NCI-H524 (cell line): ENCODE data around the gene DCTPP1.
"Not testable (repeated sequence)": the region's sequence is repeated elsewhere in the genome, so short reads cannot be mapped to it uniquely, and the experiment has no call there.

Source experiments
- DNase-seq, 2 experiments: peaks; one replicate each; lab custom pipeline; 2025; lab: John Stamatoyannopoulos, UW

The DCTPP1 gene

DNA sequence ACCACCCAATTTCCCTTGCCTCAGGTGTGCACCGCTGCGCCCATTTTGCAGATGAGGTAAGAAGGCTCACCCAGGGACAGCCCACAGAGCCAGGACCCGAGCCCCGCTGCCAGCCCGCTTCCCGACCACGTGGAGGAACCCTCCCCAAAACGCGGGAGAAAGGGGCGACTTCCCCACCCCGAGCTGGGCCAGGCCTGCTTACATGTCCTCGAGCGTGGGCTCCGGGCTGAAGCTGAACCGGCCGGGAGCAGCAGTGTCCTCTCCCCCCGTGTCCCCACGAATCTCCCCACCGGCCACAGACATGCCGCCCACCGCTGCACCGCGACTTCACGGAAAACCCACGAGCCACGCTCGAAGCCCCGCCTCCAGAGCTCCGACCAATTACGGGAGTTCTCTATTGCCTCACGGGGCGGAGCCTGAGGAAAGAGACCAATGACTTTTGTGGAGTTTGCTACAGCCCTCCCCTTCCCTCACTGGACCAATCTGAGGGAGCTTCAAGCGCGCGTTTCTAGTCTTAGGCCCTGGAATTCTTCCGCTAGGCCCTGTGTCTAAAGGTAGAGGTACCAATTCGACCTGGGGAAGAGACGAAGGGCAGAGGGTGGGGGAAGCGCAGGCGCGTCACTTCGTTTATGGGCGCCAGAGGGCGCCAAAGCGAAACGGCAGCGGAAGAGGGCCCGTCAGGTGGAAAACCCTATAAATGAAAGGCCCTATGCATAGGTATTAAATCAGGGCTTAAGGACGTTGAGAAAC, at the start of gene DCTPP1:
Gene DCTPP1 (minus strand): TSS at position 353 of the 750 bp plus-strand sequence. CDS start 50 bp downstream, at position 303.
- DNase-seq: peak; percentile 100

DNA sequence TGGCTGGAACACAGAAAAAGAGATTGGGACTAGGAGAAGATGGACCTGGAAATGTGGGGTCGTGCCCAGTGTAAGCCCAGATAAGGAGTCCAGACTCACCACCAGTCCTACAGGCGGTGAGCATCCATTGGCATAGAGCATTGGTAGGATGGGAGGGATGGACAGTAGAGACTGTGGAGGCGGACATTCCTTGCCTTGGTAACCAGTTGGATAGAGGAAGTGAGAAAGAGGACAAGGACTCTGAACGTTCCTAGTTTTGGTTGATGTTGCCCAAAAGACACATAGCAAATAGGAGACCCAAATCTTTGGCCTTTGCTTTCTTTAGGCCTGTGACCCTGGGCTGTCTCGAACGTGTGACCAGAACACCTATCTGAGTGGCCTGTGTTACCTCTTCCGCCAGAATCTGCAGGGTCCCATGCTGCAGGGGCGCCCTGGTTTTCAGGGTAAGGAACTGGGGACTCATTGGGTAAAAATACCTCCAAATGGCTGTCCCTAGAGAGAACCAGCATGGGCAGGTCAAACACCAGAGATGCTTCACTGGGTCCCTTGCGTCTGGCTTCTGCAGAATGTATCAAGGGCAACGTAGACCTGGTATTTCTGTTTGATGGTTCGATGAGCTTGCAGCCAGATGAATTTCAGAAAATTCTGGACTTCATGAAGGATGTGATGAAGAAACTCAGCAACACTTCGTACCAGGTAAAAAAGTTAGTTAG, 49.1 kb upstream of the DCTPP1 start:
- DNase-seq: no peak

DNA sequence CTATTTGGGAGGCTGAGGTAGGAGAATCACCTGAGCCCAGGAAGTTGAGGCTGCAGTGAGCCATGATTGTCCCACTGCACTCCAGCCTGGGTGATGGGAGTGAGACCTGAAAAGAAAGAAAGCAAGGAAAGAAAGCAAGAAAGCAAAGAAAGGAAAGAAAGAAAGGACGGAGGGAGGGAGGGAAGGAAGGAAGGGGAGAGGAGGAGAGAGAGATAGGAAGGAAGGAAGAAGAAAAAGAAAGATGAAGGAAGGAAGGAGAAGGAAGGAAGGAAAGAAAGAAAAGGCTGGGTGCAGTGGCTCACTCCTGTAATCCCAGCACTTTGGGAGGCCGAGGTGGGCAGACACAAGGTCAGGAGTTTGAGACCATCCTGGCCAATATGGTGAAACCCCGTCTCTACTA, 47.9 kb upstream of the DCTPP1 start:
- not testable (repeated sequence) for DNase-seq

DNA sequence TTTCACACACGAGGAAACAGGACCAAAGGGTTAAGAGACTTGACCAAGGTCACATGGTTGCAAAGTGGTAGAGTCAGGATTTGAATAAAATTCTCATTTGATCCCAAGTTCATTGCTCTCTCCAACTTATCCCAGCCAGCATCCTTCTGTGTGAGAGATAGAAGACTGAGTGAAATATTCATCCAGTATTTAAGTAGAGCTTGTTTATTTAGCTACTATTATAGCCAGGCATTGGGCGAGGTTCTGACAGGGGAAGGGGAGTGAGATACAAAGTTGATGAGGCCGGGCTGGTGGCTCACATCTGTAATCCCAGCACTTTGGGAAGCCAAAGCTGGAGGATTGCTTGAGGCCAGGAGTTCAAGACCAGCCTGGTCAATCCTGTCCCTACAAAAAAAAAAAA, 47.2 kb upstream of the DCTPP1 start:
- no peak for DNase-seq

DNA sequence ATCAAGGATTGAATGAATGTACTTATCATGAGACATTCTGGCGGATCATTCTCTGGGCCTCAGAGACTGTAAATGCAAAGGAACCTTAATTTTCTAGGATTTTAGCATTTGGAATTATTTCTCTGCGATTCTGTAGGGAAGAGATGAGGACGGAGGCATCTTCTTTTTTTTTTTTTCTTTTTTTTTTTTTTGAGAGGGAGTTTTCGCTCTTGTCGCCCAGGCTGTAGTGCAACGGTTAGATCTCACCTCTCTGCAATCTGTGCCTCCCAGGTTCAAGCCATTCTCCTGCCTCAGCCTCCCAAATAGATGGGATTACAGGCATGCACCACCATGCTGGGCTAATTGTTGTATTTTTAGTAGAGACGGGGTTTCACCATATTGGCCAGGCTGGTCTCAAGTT, 44.9 kb upstream of the DCTPP1 start:
- no peak for DNase-seq

DNA sequence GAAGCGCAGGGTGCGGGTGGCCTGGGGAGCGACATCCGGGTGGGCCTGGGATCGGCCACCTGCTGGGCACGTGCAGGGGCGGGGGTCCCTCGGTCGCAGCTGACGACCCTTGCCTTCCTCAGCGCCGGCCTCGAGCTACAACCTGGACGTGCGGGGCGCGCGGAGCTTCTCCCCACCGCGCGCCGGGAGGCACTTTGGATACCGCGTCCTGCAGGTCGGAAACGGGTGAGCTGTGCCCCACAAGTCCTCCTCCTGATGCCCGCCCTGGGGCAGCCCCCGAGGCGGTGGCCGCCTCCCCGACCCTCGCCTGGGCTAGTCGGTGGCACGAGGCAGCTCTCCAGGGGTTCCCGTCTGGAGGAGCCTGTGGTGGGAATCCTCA, 44.2 kb upstream of the DCTPP1 start:
- DNase-seq: no peak

DNA sequence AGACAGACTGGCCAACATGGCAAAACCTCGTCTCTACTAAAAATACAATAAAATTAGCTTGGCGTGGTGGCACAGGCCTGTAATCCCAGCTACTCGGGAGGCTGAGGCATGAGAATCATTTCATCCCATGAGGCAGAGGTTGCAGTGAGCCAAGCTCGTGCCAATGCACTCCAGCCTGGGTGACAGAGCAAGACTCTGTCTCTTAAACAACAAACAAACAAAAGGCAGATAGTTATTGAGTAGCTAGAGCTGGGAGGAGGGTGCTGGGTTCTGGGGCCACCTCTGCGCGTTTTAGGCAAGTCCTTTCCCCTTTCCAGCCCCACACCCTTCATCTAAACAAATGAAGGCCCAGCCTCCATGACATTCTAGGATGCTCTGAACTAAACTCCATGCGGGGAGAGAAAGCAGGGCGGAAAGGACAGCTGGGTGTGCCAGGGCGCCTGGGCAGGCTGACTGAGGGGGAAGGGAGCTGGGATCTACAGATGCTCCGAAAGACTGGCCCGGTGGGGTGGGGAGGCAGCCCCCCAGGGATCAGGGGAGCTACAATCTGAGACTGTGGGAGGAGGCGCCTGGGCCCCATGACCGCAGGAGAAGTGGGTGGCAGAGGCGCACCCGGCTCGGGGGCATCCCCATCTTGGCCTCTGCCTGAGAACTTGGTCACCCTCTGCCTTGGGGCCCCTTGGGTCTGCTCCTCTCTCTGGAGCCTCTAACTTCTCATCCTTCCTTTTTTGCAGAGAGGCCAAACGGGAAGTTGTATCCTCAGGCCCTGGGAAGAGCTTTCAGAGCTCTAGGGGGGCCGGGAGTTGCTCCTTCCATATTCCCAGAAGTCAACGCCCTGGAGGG, 43.6 kb upstream of the DCTPP1 start:
- DNase-seq: no peak

DNA sequence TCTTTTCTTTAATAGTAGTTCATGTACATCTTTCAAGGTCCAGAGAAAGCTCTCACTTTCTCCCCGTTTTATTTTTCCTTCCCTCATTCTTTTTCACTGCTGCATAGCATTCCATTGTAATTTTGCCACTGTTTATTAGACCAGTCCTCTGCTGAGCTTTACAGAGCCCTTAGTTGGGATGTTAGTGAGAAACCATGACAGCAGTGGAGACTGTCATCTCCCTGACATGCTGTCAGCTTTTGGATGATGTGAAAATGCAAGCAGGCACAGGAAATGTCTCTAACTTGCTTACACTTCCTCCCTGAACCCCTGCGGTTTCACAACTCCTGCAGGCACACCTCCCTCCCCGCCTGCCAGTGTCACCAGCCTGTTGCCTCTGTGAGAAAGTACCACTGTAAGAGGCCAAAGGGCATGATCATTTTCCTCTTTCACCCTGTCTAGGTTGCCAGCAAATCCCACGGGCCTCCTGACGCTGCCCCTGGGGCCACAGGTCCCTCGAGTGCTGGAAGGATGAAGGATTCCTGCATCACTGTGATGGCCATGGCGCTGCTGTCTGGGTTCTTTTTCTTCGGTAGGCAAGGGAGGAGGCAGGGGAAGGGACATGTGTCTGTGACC, 42.6 kb upstream of the DCTPP1 start, which contains the start of gene ITGAL:
Gene ITGAL (plus strand): TSS at position 415 of the 615 bp plus-strand sequence. CDS start 96 bp downstream, at position 511.
- DNase-seq: no peak

DNA sequence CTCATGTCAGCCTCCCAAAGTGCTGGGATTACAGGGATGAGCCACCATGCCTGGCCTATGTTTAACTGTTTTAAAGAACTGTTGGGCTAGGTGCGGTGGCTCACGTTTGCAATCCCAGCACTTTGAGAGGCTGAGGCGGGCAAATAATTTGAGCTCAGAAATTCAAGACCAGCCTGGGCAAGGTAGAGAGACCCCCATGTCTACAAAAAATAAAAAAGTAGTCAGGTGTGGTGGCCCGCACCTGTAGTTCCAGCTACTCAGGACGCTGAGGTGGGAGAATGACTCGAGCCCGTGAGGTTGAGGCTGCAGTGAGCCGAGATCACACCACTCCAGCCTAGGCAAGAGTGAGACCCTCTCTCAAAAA, 40.8 kb upstream of the DCTPP1 start:
- DNase-seq: no peak

DNA sequence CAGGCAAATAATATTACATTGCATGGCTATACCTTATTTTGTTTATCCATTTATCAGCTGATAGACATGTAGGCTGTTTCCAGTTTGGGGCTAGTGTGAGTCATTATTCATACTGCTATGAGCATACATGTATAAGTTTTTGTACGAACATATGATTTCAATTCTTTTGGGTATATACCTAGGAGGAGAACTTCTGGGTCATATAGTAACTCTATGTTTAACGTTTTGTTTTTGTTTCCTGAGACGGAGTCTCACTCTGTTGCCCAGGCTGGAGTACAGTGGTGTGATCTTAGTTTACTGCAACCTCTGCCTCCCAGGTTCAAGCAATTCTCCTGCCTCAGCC, 40.3 kb upstream of the DCTPP1 start:
- no peak for DNase-seq

DNA sequence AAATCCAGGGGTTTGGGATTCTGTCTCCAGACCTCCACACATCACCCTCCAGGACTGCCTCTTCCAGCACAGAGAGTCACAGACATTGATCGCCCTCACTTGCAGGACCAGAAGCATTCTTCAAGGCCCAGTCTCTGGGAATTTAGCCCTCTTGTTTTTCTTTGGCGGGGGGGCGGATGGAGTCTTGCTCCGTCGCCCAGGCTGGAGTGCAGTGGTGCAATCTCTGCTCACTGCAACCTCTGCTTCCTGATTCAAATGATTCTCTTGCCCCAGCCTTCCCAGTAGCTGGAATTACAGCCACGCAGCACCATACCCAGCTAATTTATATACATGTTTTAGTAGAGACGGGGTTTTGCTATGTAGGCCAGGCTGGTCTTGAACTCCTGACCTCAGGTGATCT, 34.2 kb upstream of the DCTPP1 start:
- DNase-seq: no peak

DNA sequence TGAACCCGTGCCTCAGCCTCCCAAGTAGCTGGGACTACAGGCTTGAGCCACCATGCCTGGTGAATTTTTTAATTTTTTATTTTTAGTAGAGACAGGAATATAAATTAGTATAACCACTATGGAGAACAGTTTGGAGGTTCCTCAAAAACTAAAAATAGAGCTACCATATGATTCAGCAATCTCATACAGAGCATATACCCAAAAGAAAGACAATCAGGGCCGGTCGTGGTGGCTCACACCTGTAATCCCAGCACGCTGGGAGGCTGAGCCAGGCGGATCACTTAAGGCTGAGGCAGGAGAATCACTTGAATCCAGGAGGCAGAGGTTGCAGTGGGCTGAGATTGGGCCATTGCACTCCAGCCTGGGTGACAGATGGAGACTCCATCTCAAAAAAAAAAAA, 31.6 kb upstream of the DCTPP1 start:
- DNase-seq: not testable (repeated sequence)

DNA sequence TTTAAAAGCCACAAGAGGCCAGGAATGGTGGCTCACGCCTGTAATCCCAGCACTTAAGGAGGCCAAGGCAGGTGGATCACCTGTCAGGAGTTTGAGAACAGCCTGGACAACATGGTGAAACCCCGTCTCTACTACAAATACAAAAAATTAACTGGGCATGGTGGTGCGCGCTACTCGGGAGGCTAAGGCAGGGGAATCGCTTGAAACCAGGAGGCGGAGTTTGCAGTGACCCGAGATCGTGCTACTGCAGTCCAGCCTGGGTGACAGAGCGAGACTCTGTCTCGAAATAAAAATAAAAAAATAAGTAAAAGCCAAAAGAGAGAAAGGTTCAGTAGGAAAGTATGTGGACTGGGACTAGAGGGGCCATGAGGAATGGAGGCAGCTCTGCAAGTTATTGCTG, 29.6 kb upstream of the DCTPP1 start:
- no peak for DNase-seq

DNA sequence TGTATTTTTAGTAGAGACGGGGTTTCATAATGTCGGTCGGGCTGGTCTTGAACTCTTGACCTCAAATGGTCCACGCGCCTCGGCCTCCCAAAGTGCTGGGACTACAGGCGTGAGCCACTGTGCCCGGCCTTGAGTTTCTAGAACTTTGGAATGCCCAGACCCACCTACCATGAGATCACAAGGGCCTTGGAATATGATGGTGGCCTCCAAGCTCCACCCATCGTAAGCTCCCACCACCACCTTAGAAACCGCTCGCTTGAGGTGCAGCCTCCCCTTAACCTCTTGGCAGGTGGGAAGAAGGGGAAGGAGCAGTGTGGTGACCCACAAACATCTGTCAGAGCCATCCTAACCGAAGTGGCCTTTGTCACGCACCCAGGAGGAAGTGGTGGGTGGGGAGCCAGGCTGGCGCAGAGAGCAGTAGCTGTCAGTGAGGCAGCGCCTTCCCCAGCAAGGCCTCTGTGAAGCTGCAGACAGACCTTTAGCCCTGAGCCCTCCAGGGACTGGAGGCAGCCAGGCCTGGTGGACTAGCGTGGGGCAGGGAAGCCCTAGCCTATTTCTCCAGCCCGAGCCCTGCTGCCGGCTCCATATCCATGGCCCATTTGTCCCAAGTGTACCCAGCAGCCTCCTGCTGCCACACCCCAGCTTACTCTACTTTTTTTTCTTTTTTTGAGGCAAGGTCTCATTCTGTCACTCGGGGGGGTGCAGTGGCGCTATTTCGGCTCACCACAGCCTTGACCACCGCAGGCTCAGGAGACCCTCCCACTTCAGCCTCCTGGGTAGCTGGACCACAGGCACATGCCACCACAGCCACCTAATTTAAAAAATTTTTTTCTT, 28.9 kb upstream of the DCTPP1 start:
- no peak for DNase-seq

DNA sequence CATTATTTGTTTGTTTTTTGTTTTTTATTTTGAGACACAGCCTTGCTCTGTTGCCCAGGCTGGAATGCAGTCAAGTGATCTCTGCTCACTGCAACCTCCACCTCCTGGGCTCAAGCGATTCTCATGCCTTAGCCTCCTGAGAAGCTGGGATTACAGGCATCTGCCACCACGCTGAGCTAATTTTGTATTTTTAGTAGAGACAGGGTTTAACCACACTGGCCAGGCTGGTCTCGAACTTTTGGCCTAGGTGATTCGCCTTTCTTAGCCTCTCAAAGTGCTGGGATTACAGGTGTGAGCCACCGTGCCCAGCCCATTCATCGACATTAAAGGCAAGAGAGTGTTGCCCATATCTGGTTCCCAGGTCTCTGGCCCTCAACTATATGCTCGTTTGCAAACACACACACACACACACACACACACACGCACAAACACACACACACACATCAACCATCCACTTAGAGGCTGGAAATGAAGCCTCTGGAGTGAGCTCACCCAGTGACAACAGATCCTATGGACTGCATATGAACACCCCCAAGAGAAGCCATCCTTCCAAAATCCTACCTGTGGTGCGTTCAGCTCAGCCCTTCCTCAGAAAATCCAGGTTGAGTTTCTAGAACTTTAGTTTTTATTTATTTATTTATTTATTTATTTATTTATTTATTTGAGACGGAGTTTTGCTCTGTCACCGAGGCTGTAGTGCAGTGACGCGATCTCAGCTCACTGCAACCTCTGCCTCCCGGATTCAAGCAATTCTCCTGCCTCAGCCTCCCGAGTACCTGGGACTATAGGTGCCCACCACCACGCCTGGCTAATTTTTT, 28.1 kb upstream of the DCTPP1 start:
- DNase-seq: no peak

DNA sequence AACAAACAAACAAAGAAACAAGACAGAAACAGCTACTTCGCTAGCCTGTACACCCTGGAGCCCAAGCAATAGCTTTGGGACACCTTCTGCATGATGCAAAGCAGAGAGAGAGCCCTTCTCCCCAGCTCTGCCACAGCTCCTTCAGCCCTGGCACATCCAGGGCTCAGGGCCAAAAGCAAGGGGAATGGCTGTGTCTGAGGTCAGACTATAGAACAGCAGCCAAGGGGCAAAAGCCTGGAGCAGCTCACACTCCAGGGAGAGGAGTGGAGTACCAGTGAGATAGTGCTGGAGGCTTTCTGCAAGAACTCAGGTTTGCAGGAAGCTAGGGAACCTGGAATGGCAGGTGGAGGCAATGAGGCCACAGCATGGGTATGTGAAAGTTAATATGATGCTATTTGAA, 27.4 kb upstream of the DCTPP1 start:
- DNase-seq: no peak

DNA sequence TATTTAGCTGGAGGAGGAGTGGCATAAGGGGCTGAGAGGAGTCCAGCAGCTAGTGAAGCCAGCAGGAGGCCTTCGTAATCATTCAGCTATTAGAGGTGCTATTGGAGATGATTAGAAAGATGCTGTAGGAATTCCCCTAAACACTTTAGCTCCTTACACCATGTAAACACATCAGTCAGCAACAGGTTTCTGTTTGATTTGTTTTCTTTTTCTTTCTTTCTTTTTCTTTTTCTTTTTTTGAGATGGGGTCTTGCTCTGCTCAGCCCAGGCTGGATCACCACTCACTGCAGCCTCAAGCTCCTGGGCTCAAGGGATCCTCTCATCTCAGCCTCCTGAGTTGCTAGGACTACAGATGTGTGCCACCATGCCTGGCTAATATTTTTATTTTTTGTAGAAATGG, 26.5 kb upstream of the DCTPP1 start:
- DNase-seq: no peak

DNA sequence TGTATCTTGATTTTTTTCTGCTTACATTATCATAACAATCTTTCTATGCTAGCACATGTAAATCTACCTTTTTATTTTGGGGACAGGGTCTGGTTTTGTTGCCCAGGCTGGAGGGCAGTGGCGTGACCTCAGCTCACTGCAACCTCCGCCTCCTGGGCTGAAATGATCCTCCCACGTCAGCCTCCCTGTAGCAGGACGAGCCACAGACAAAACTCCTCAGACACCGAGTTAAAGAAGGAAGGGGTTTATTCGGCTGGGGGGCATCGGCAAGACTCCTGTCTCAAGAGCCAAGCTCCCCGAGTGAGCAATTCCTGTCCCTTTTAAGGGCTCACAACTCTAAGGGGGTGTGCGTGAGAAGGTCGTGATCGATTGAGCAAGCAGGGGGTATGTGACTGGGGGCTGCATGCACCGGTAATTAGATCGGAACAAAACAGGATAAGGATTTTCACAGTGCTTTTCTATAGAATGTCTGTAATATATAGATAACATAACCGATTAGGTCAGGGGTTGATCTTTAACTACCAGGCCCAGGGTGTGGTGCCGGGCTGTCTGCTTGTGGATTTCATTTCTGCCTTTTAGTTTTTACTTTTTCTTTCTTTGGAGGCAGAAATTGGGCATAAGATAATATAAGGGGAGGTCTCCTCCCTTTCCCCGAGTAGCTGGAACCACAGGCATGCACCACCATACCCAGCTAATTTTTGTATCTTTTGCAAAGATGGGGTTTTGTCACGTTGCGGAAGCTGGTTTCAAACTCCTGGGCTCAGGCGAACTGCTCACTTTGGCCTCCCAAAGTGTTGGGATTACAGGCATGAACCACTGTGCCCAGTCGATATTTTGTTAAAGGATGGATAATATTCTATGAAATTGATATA, 23.1 kb upstream of the DCTPP1 start:
- not testable (repeated sequence) for DNase-seq

DNA sequence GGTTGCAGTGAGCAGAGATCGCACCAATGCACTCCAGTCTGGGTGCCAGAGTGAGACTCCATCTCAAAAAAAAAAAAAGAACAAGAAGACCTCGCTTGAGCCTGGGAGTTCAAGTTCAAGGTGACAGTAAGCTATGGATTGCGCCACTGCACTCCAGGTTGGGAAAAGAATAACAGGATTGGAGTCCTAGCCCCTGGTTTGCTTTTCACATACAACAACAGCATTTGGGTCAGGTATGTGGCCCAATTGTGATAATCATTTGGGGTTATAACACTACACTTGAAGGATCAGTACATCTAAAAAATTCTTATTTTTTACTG, 19.2 kb upstream of the DCTPP1 start:
- DNase-seq: no peak
